Trophoblast cell (in vitro differentiated cells and primary cell): ENCODE measurements around the gene JUP.

Experiments used
- DNase-seq, 2 donors: peaks; one replicate each; pipeline ENCODE4 v3.0.0-alpha.2; 2016
- H2AFZ ChIP-seq: 2 replicates; pipeline ENCODE4 v1.6.1; 2013; ENCODE audit warnings: low read length, moderate library complexity, mild to moderate bottlenecking; ENCODE audit not compliant: insufficient read depth, poor library complexity
- H2AK5ac ChIP-seq: 2 replicates; pipeline ENCODE4 v1.6.1; 2013; ENCODE audit warnings: mild to moderate bottlenecking, low read length
- H2BK120ac ChIP-seq: 2 replicates; pipeline ENCODE4 v1.6.1; 2013; ENCODE audit warnings: low read length, mild to moderate bottlenecking, moderate library complexity; ENCODE audit not compliant: insufficient read depth, poor library complexity
- H2BK12ac ChIP-seq: 2 replicates; pipeline ENCODE4 v1.6.1; 2013; ENCODE audit warnings: mild to moderate bottlenecking, low read length, moderate library complexity
- H2BK5ac ChIP-seq: 2 replicates; pipeline ENCODE4 v1.6.1; 2013; ENCODE audit warnings: low read length, low read depth, moderate library complexity, mild to moderate bottlenecking; ENCODE audit not compliant: poor library complexity
- H3K14ac ChIP-seq: 2 replicates; pipeline ENCODE4 v1.6.1; 2013; ENCODE audit warnings: mild to moderate bottlenecking, low read length
- H3K18ac ChIP-seq: 2 replicates; pipeline ENCODE4 v1.6.1; 2013; ENCODE audit warnings: mild to moderate bottlenecking, low read length
- H3K23ac ChIP-seq: 2 replicates; pipeline ENCODE4 v1.6.1; 2013; ENCODE audit warnings: low read length
- H3K27ac ChIP-seq: 2 replicates; pipeline ENCODE4 v1.5.1; 2013; ENCODE audit warnings: low read depth, mild to moderate bottlenecking, inconsistent platforms, low read length, moderate library complexity
- H3K27me3 ChIP-seq: 2 replicates; pipeline ENCODE4 v1.6.1; 2013; ENCODE audit warnings: inconsistent platforms, mild to moderate bottlenecking, low read length, moderate library complexity; ENCODE audit not compliant: insufficient read depth
- H3K36me3 ChIP-seq, 2 experiments: 1 replicate in 1 of 2; 2 replicates in 1 of 2; pipeline ENCODE4 v1.6.1; 2013; ENCODE audit warnings: low read length in 2 of 2, mild to moderate bottlenecking in 2 of 2, moderate library complexity in 1 of 2; ENCODE audit not compliant: insufficient read depth in 2 of 2, control insufficient read depth in 1 of 2
- H3K4ac ChIP-seq: 2 replicates; pipeline ENCODE4 v1.6.1; 2013; ENCODE audit warnings: low read depth, mild to moderate bottlenecking, low read length, moderate library complexity
- H3K4me1 ChIP-seq, 2 experiments: 1 replicate in 1 of 2; 2 replicates in 1 of 2; pipeline ENCODE4 v1.6.1; 2013; ENCODE audit warnings: low read length in 2 of 2, mild to moderate bottlenecking in 2 of 2, moderate library complexity in 1 of 2; ENCODE audit not compliant: insufficient read depth in 2 of 2, control insufficient read depth in 1 of 2
- H3K4me2 ChIP-seq: 2 replicates; pipeline ENCODE4 v1.6.1; 2013; ENCODE audit warnings: inconsistent platforms, mild to moderate bottlenecking, low read length, moderate library complexity
- H3K4me3 ChIP-seq: 2 replicates; pipeline ENCODE4 v1.5.1; 2013; ENCODE audit warnings: mild to moderate bottlenecking, low read depth, low read length, inconsistent platforms
- H3K79me1 ChIP-seq: one replicate; pipeline ENCODE4 v1.6.1; 2013; ENCODE audit warnings: low read length
- H3K79me2 ChIP-seq: 2 replicates; pipeline ENCODE4 v1.6.1; 2013; ENCODE audit warnings: low read length, mild to moderate bottlenecking; ENCODE audit not compliant: control insufficient read depth, insufficient read depth, poor library complexity
- H3K9ac ChIP-seq: 2 replicates; pipeline ENCODE4 v1.6.1; 2013; ENCODE audit warnings: mild to moderate bottlenecking, low read length
- H3K9me3 ChIP-seq: 2 replicates; pipeline ENCODE4 v1.6.1; 2013; ENCODE audit warnings: low read depth, mild to moderate bottlenecking, control low read depth, inconsistent platforms, low read length; ENCODE audit not compliant: insufficient read depth
- H4K12ac ChIP-seq: 2 replicates; pipeline ENCODE4 v1.6.1; 2013; ENCODE audit warnings: low read depth, mild to moderate bottlenecking, low read length, moderate library complexity
- H4K8ac ChIP-seq: 2 replicates; pipeline ENCODE4 v1.6.1; 2013; ENCODE audit warnings: low read depth, mild to moderate bottlenecking, low read length, moderate library complexity
- H4K91ac ChIP-seq: one replicate; pipeline ENCODE4 v1.6.1; 2013; ENCODE audit warnings: low read depth, mild to moderate bottlenecking, low read length, moderate library complexity
- WGBS: extraction: QIAGEN DNeasy Blood & Tissue Kit; methylation state at CpG from one replicate; pipeline ENCODE4 v1.1.7; 2013; ENCODE audit warnings: missing lambda C conversion rate; ENCODE audit not compliant: insufficient read length, insufficient coverage; ENCODE audit errors: extremely low coverage; 5-methylcytosine and 5-hydroxymethylcytosine counted together

The JUP gene

DNA sequence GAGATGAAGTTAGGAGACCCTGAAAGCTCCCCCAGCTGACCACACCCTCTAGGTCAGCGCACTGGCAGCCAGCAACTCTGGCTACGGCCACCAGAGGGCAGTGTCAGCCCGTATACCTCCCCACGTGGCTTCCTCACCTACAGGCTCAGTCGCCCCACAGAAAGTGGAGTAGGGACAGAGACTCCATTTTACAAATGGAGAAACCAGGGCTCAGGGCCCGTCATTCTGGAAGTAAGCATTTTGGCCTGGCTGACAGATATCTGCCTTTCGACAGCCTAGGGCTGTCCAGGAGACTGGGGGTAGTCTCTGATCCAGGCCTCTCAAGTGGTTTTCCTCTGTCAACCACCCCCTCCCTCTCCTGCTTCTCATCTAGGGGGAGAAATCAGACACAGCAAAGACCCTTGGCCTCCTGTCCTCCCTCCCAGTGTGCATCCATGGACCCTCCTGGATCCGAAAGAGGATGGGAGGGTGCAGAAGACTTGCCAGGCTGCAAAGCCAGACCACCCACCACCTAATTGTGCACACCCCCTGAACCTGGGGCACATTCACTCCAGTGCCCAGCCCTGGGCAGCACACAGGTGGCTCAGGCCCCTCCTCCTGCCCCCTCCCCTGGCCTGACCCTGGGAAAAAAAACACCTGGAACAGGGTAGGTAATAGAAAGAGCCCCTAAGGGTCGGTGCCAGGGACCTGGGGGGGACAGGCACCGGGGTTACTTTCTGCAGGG is 48.3 kb downstream of the JUP start:
- H2AFZ ChIP-seq: peak overlapping the region; percentile 38
- H4K12ac ChIP-seq: peak overlapping the region; percentile 68
- H3K36me3 ChIP-seq: no peaks in the 10 kb centered on the region
- no peaks in the 10 kb centered on the region for H3K79me2 ChIP-seq
- H3K14ac ChIP-seq: peak overlapping the region; percentile 57
- H3K9ac ChIP-seq: no peak overlapping the region
- H2BK120ac ChIP-seq: peak overlapping the region; percentile 3
- H3K9me3 ChIP-seq: no peaks in the 10 kb centered on the region
- peaks cover 7% of the 10 kb centered on the region for H3K79me1 ChIP-seq
- H3K4ac ChIP-seq: peak overlapping the region; percentile 4
- peak overlapping the region; percentile 89 for H4K91ac ChIP-seq
- peak; percentile 82 to 91 for DNase-seq
- peak overlapping the region; percentile 14 for H2BK12ac ChIP-seq
- no peak overlapping the region for H3K4me3 ChIP-seq
- H3K18ac ChIP-seq: peak overlapping the region; percentile 3
- H2BK5ac ChIP-seq: no peak overlapping the region
- H3K27me3 ChIP-seq: peaks cover 26% of the 10 kb centered on the region
- H3K27ac ChIP-seq: no peak overlapping the region
- no peak overlapping the region for H3K23ac ChIP-seq
- H4K8ac ChIP-seq: peak overlapping the region; percentile 55
- peak overlapping the region; percentile 90 for H2AK5ac ChIP-seq
- no peak overlapping the region for H3K4me2 ChIP-seq
- WGBS: no CpG with 5 or more reads among the region's 10 CpGs
- peaks cover 8 to 11% of the 10 kb centered on the region in 2 experiments for H3K4me1 ChIP-seq

DNA sequence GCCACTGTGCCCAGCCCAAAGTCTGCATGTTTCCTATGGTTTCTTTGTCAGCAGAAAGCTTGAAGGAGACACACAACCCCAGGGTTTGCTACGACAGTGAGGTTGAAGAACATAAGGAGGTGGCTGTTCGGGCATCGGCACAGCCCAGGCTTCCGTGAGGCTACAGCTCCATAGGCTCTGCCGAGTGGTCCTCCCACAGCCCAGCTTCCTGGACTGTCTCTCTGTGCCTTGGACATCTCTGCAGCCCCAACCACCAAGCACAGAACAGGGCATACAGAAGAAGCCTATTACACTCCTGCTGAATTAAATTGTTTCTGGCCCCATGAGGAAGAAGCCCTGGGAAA is 48.9 kb downstream of the JUP start:
- no CpG with 5 or more reads among the region's 5 CpGs for WGBS
- H3K79me2 ChIP-seq: no peaks in the 10 kb centered on the region

DNA sequence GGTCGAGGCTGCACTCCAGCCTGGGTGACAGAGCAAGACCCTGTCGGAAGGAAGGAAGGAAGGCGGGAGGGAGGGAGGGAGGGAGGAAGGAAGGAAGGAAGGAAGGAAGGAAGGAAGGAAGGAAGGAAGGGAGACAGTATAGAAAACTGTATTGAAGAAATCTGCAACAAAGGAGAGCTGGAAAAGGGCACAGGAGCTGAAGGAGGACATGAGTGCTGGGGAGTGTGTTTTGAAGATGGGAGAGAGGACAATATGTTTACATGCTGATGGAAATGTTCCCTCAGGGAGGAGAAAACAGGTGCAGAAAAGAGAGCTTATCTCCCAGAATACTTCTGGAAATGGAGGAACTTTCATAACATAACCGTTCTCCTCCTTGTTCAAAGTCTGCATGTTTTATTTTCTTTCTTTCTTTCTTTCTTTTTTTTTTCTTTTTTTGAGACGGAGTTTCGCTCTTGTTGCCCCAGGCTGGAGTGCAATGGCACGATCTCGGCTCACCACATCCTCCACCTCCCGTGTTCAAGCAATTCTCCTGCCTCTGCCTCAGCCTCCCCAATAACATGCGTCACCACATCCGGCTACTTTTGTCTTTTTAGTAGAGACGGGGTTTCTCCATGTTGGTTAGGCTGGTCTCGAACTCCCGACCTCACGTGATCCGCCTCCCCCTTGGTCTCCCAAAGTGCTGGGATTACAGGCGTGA is 49.4 kb downstream of the JUP start:
- Histone ChIP-seq H3K9me3 (no peaks in the 10 kb centered on the region), H2BK12ac (no peak overlapping the region), H3K27me3 (peaks cover 30% of the 10 kb centered on the region), H3K9ac (no peak overlapping the region), H3K14ac (no peak overlapping the region), H3K27ac (no peak overlapping the region), H4K91ac (no peak overlapping the region), H3K4ac (no peak overlapping the region), H3K4me1 (peaks cover 8 to 11% of the 10 kb centered on the region in 2 experiments), H3K4me2 (no peak overlapping the region), H3K79me2 (no peaks in the 10 kb centered on the region), H2AFZ (no peak overlapping the region), H3K79me1 (peaks cover 7% of the 10 kb centered on the region), H4K8ac (no peak overlapping the region), H3K18ac (no peak overlapping the region), H4K12ac (no peak overlapping the region), H3K36me3 (peaks cover 0 to 1% of the 10 kb centered on the region in 2 experiments), H3K4me3 (no peak overlapping the region), H2BK5ac (no peak overlapping the region), H2BK120ac (no peak overlapping the region), H2AK5ac (no peak overlapping the region), H3K23ac (no peak overlapping the region)
- no CpG with 5 or more reads among the region's 17 CpGs for WGBS
- DNase-seq: no peak

More for the DNA sequence above, 48.9 kb downstream of the JUP start:
- Histone ChIP-seq H2BK120ac (no peak overlapping the region), H3K4me3 (no peak overlapping the region), H2AFZ (no peak overlapping the region), H2BK12ac (no peak overlapping the region), H2BK5ac (no peak overlapping the region), H4K8ac (no peak overlapping the region), H3K23ac (no peak overlapping the region), H3K27me3 (peaks cover 28% of the 10 kb centered on the region), H3K14ac (no peak overlapping the region), H3K4me2 (no peak overlapping the region), H4K91ac (no peak overlapping the region), H3K9ac (no peak overlapping the region), H3K18ac (no peak overlapping the region), H2AK5ac (peak overlapping the region; percentile 54), H3K9me3 (no peaks in the 10 kb centered on the region), H3K79me1 (peaks cover 7% of the 10 kb centered on the region), H3K36me3 (no peaks in the 10 kb centered on the region), H3K27ac (no peak overlapping the region), H3K4ac (no peak overlapping the region), H3K4me1 (peaks cover 8 to 11% of the 10 kb centered on the region in 2 experiments), H4K12ac (no peak overlapping the region)
- no peak for DNase-seq

DNA sequence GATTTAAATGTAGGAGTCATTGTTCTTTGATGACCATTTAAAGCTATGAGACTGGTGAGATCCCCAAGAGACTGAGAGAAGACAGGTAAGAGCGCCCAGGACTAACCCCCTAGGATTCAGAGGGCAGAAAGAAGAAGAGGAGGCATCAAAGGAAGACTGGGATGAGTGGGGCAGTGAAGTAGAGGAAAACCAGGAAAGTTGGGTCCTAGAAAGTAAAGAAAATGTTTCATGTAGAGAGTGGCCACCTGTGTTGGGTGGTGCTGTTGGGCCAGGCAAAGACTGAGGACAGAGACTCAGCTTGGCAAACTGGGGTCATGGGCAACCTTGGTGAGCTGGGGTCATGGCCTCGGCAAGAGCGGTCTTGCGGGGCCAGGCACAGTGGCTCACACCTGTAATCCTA is 50.8 kb downstream of the JUP start:
- no peak overlapping the region for H2BK120ac ChIP-seq
- no CpG with 5 or more reads among the region's 4 CpGs for WGBS
- peaks cover 8 to 11% of the 10 kb centered on the region in 2 experiments for H3K4me1 ChIP-seq
- H3K4me3 ChIP-seq: no peak overlapping the region
- H3K23ac ChIP-seq: no peak overlapping the region
- no peak overlapping the region for H2AFZ ChIP-seq
- H3K18ac ChIP-seq: no peak overlapping the region
- H2BK12ac ChIP-seq: no peak overlapping the region
- no peak for DNase-seq
- H3K9me3 ChIP-seq: no peaks in the 10 kb centered on the region
- H3K9ac ChIP-seq: no peak overlapping the region
- no peaks in the 10 kb centered on the region for H3K79me2 ChIP-seq
- no peak overlapping the region for H3K4ac ChIP-seq
- H2BK5ac ChIP-seq: no peak overlapping the region
- H3K4me2 ChIP-seq: no peak overlapping the region
- no peak overlapping the region for H3K27ac ChIP-seq
- H4K91ac ChIP-seq: no peak overlapping the region
- no peak overlapping the region for H4K12ac ChIP-seq
- no peak overlapping the region for H2AK5ac ChIP-seq
- no peak overlapping the region for H3K14ac ChIP-seq
- H4K8ac ChIP-seq: no peak overlapping the region
- H3K36me3 ChIP-seq: peaks cover 0 to 3% of the 10 kb centered on the region in 2 experiments
- peaks cover 33% of the 10 kb centered on the region for H3K27me3 ChIP-seq
- peaks cover 7% of the 10 kb centered on the region for H3K79me1 ChIP-seq
